Amygdala (tissue), 56 donors: Measurements from ENCODE around the gene SBF1.
"Not testable (repeated sequence)": the region's sequence is repeated elsewhere in the genome, so short reads cannot be mapped to it uniquely, and the experiment has no call there.

ENCODE experiments used
- DNase-seq, 56 donors: peaks; one replicate each; lab custom pipeline; 2025; lab: John Stamatoyannopoulos, UW

The SBF1 gene

DNA sequence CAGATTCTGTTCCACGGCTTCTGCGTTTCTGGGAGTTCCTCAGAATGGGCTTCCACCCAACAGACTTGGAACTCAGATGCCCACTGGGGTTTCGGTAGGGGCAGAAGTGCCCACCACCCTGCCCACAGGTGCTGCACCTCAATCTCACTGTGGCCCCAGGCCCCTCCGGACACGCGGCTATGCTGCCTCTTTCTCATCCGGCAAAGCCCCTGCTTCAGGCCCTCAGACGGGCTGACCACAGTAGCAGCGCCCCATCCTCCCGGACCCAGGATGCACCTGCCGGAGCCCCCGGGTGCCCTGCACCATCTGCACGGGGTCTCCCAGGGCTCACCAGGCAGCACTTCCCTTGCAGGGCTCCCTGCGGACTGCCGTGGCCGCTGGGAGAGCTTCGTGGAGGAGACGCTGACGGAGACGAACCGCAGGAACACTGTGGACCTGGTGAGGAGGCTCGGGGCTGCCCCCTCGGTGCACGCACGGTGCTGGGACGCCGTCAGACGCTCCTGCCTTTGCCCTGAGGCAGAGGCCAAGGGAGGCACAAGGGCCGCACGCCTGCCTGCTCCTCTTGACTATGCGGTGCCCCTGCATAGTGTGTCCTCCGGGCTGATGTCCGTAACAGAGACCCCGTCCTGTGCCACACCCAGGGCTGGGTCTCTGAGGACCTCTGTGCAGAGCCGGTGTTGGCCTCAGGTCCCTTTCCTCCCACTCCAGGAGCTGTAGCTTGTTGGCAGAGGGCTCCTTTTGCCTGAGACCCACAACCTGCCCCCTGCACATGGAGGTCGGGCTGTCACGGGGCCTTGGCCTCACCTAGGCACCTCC, 38.6 kb downstream of the SBF1 start:
- no peak for DNase-seq

GRCh38 chr22:50435291-50436014, 39.4 kb downstream of the SBF1 start:
- no peak for DNase-seq

- DNase-seq = no peak
These were observed 40.0 kb downstream of the SBF1 start for GRCh38 chr22:50434849-50435248.

- DNase-seq = not testable (repeated sequence)
These were observed 41.8 kb downstream of the SBF1 start for GRCh38 chr22:50432877-50433510.

GRCh38 chr22:50432131-50432876, 42.5 kb downstream of the SBF1 start:
- DNase-seq = no peak

GRCh38 chr22:50425179-50425916, 49.5 kb downstream of the SBF1 start:
- DNase-seq = no peak

- no peak for DNase-seq
These were observed 50.9 kb downstream of the SBF1 start for GRCh38 chr22:50423956-50424355.

GRCh38 chr22:50422961-50423815, 51.6 kb downstream of the SBF1 start:
- DNase-seq = no peak

GRCh38 chr22:50422046-50422445, 52.8 kb downstream of the SBF1 start:
- peak in 1 of 56 donors; percentile 23 for DNase-seq

DNA sequence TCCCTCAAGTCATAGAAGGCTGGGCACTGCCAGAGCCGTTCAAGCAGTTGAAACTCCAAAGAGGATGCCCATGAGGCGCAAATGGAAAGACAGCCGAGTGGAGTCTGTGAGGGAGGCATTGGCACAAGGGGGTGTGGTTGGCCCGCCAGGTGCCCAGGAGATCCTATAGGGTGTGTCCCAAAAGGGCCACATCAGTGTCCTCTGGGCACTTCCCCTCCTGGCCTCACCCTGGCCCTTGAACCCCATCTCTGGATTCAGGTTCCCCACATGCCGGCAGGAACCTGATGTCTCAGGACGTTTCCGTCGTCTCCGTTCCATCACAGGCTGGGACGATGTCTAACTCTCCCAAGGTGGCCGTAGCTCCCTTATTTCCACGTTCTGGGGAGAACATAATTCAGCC, 54.3 kb downstream of the SBF1 start:
- DNase-seq = no peak

DNA sequence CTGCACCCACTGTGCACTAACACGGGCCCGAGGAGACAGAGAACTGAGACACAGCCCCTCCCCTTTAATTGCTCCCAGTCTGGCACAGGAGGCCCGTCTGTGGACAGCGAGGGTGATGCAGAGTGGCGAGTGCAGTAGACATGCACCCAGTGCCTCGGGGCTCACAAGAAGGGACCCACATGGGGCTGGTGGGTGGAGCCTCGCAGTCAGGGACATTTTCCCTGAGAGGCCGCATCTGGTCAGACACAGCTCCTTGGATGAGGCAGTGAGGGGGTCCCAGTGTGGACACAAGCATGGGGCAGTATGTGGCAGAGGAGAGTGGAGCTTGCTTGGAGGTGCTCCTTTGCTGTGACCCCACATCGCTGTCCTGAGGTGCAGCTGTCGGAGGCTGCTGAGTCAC, 54.8 kb downstream of the SBF1 start:
- DNase-seq = no peak

GRCh38 chr22:50419116-50419515, 55.7 kb downstream of the SBF1 start:
- no peak for DNase-seq

DNA sequence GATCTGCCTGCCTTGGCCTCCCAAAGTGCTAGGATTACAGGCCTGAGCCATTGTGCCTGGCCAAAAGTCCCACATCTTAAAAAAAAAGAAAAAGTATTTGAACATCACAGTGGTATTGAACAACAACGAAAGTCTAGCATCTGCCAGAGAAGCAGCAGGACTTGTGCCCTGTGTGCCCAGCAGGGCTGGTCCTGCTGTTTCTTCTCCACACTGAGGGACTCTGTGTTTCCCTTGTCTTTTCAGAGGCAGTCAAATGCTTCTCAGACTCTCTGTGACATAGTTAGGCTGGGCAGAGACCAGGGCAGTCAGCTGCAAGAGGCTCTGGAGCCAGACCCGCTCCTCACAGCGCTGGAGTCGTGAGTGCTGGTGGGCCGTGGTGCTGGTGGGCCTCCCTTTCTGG, 56.2 kb downstream of the SBF1 start:
- peak in 10 of 56 donors; percentile 8 to 76 (median 44) for DNase-seq

- DNase-seq = no peak
These were observed 57.2 kb downstream of the SBF1 start for GRCh38 chr22:50417411-50418210.

DNA sequence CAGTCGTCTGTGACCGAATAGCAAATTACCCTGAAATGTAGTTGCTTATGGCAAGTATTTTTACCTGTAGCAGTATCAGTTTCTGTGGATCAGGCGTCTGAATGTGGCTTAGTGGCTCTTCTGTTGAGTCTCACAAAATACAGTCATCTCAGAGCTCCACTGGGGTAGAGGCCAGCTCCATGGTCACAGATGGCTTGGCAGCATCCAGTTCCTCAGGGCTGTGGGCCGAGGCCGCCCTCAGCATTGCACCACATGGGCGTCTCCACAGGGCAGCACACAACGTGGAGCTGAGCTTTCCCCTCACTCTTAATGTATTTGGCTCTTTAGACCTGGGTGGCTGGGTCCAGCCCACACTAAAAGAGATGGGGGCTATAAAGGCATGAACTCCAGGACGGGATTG, 57.8 kb downstream of the SBF1 start:
- peak in 6 of 56 donors; percentile 18 to 51 (median 34) for DNase-seq

- DNase-seq = no peak
These were observed 59.4 kb downstream of the SBF1 start for GRCh38 chr22:50415426-50415825.

GRCh38 chr22:50414476-50415248, 60.2 kb downstream of the SBF1 start:
- DNase-seq = no peak
